ENCODE measurements around the gene PIP5KL1. TPM values are rescaled to one million over a fixed set of nuclear protein-coding genes. Genes with fewer than 3 reads are reported as not detected.

The PIP5KL1 gene
- total and polyA plus RNA-seq, 8 donors, result 0.50 to 98.0 (median 3.3) TPM; not detected in 1

GRCh38 chr9:127913682-127914081 lies 16.9 kb downstream of the PIP5KL1 start:
- Histone ChIP-seq H3K36me3 (peaks cover 13 to 55% (median 50%) of the 10 kb centered on the region in 4 donors), H3K9me3 (no peaks in the 10 kb centered on the region), H3K4me1 (peaks cover 43 to 67% (median 59%) of the 10 kb centered on the region in 4 donors), H3K4me3 (no peak overlapping the region), H3K27ac (no peak overlapping the region), H3K27me3 (no peaks in the 10 kb centered on the region)
- TF ChIP-seq EP300 (IDR thresholded peaks at IDR 0.05) (no peak), POLR2A (IDR thresholded peaks at IDR 0.05) (no peak), CTCF (IDR thresholded peaks at IDR 0.05) (no peak), POLR2AphosphoS5 (IDR thresholded peaks at IDR 0.05) (no peak)
- intact Hi-C loops (cut with DNase I; ENCODE audit: low total_unique reads), result no loop called here
- 91 to 98% (median 93%) methylated on average over 11 of the region's 11 CpGs for WGBS, 5 donors
- DNase-seq, result no peak

- H3K36me3 ChIP-seq, result peaks cover 17 to 63% (median 58%) of the 10 kb centered on the region in 4 donors
- H3K27ac ChIP-seq, result peak overlapping the region in 3 of 5 donors; percentile 35 to 58 (median 40)
- H3K27me3 ChIP-seq, result no peaks in the 10 kb centered on the region
- DNase-seq, result peak; percentile 67 to 87
- peaks cover 35 to 59% (median 51%) of the 10 kb centered on the region in 4 donors for H3K4me1 ChIP-seq
- 35 to 57% (median 46%) methylated on average over 4 to 5 of the region's 5 CpGs for WGBS, 5 donors
- intact Hi-C loops (cut with DNase I; ENCODE audit: low total_unique reads), result no loop called here
- H3K9me3 ChIP-seq, result no peaks in the 10 kb centered on the region
- TF ChIP-seq POLR2AphosphoS5 (IDR thresholded peaks at IDR 0.05) (peak in 1 of 3 donors; percentile 43), POLR2A (IDR thresholded peaks at IDR 0.05) (no peak)
- H3K4me3 ChIP-seq, result no peak overlapping the region
These were observed 17.7 kb downstream of the PIP5KL1 start for GRCh38 chr9:127912882-127913281.

GRCh38 chr9:127912296-127912695 lies 18.3 kb downstream of the PIP5KL1 start:
- H3K4me3 ChIP-seq, result no peak overlapping the region
- peak overlapping the region in 3 of 5 donors; percentile 35 to 58 (median 40) for H3K27ac ChIP-seq
- no peak for TF ChIP-seq POLR2AphosphoS5 (IDR thresholded peaks at IDR 0.05)
- no peak for TF ChIP-seq CTCF (IDR thresholded peaks at IDR 0.05)
- TF ChIP-seq EP300 (IDR thresholded peaks at IDR 0.05), result no peak
- TF ChIP-seq POLR2A (IDR thresholded peaks at IDR 0.05), result no peak
- intact Hi-C loops (cut with DNase I; ENCODE audit: low total_unique reads), result no loop called here
- H3K4me1 ChIP-seq, result peaks cover 29 to 54% (median 46%) of the 10 kb centered on the region in 4 donors
- H3K27me3 ChIP-seq, result no peaks in the 10 kb centered on the region
- WGBS, 5 donors, result 92 to 97% (median 96%) methylated on average over 16 to 31 of the region's 31 CpGs
- no peak for DNase-seq
- no peaks in the 10 kb centered on the region for H3K9me3 ChIP-seq
- peaks cover 18 to 64% (median 62%) of the 10 kb centered on the region in 4 donors for H3K36me3 ChIP-seq

GRCh38 chr9:127910613-127911205 lies 19.9 kb downstream of the PIP5KL1 start:
- Histone ChIP-seq H3K36me3 (peaks cover 18 to 64% (median 62%) of the 10 kb centered on the region in 4 donors), H3K27me3 (no peaks in the 10 kb centered on the region), H3K9me3 (no peaks in the 10 kb centered on the region), H3K4me1 (peaks cover 26 to 57% (median 47%) of the 10 kb centered on the region in 4 donors), H3K4me3 (no peak overlapping the region), H3K27ac (peak overlapping the region in 1 of 5 donors; percentile 58)
- 62 to 73% (median 68%) methylated on average over 6 of the region's 6 CpGs for WGBS, 5 donors
- no peak for TF ChIP-seq POLR2AphosphoS5 (IDR thresholded peaks at IDR 0.05)
- TF ChIP-seq CTCF (IDR thresholded peaks at IDR 0.05), result no peak
- TF ChIP-seq EP300 (IDR thresholded peaks at IDR 0.05), result no peak
- TF ChIP-seq POLR2A (IDR thresholded peaks at IDR 0.05), result no peak
- peak in 1 of 2 donors; percentile 52 for DNase-seq
- intact Hi-C loops (cut with DNase I; ENCODE audit: low total_unique reads), result no loop called here

GRCh38 chr9:127909839-127910273 lies 20.7 kb downstream of the PIP5KL1 start:
- TF ChIP-seq POLR2A (IDR thresholded peaks at IDR 0.05), result no peak
- no peak for TF ChIP-seq CTCF (IDR thresholded peaks at IDR 0.05)
- TF ChIP-seq EP300 (IDR thresholded peaks at IDR 0.05), result no peak
- no peak for TF ChIP-seq POLR2AphosphoS5 (IDR thresholded peaks at IDR 0.05)
- H3K27me3 ChIP-seq, result no peaks in the 10 kb centered on the region
- peaks cover 18 to 64% (median 62%) of the 10 kb centered on the region in 4 donors for H3K36me3 ChIP-seq
- intact Hi-C loops (cut with DNase I; ENCODE audit: low total_unique reads), result no loop called here
- H3K9me3 ChIP-seq, result no peaks in the 10 kb centered on the region
- H3K4me1 ChIP-seq, result peaks cover 24 to 57% (median 47%) of the 10 kb centered on the region in 4 donors
- H3K4me3 ChIP-seq, result no peak overlapping the region
- WGBS, 5 donors, result 90 to 92% (median 90%) methylated on average over 12 to 17 of the region's 17 CpGs
- H3K27ac ChIP-seq, result no peak overlapping the region
- DNase-seq, result no peak
